ENCODE data around the gene KCNIP1. TPM values are rescaled to one million over a fixed set of nuclear protein-coding genes. Genes with fewer than 3 reads are reported as not detected.

Gene KCNIP1
- polyA plus RNA-seq, 3 donors: not detected

- H3K9ac ChIP-seq (ENCODE audit: insufficient read depth, low read length, poor library complexity, severe bottlenecking): no peak overlapping the region
- Mint-ChIP-seq H3K4me1 (peaks cover 20% of the 10 kb centered on the region), H3K27me3 (ENCODE audit: low read depth in 3 of 3) (peaks cover 9 to 23% (median 22%) of the 10 kb centered on the region in 3 donors), H3K36me3 (no peaks in the 10 kb centered on the region), H3K27ac (peak overlapping the region in 1 of 7 donors; percentile 84), H3K4me3 (no peak overlapping the region), H3K9me3 (no peaks in the 10 kb centered on the region)
- H3K4me3 ChIP-seq (replicated peaks in 1 of 3; ENCODE audit: low read depth in 2 of 3, low read length in 3 of 3): no peak overlapping the region
- no peak for DNase-seq
- peaks cover 0 to 6% of the 10 kb centered on the region in 2 donors for H3K27me3 ChIP-seq (ENCODE audit: control insufficient read depth in 2 of 2, insufficient read depth in 2 of 2, low read length in 2 of 2)
- no peak overlapping the region for H3K4me2 ChIP-seq (replicated peaks; ENCODE audit: extremely low read depth, low read length, poor library complexity, severe bottlenecking)
- no peaks in the 10 kb centered on the region for H3K79me2 ChIP-seq (ENCODE audit: insufficient read depth, low read length)
- peaks cover 12% of the 10 kb centered on the region in 2 donors for H3K4me1 ChIP-seq (ENCODE audit: control insufficient read depth in 1 of 2, insufficient read depth in 2 of 2, low read length in 2 of 2)
- intact Hi-C loops (cut with micrococcal nuclease): loop anchor here (2.0 to 10.0 kb wide), 3 partner anchors 195 to 405 kb away; no protein-coding TSS in a partner anchor
- no peak overlapping the region for H3K27ac ChIP-seq (ENCODE audit: low read depth in 1 of 2, low read length in 2 of 2)
- no peak overlapping the region for H2AFZ ChIP-seq (ENCODE audit: insufficient read depth, low read depth, low read length, poor library complexity, severe bottlenecking)
- no peaks in the 10 kb centered on the region for H4K20me1 ChIP-seq (ENCODE audit: insufficient read depth, low read length)
- no peak for TF ChIP-seq CTCF (IDR thresholded peaks at IDR 0.05)
- H3K36me3 ChIP-seq (replicated peaks in 1 of 2; ENCODE audit: control insufficient read depth in 1 of 2, insufficient read depth in 2 of 2, low read length in 2 of 2): no peaks in the 10 kb centered on the region
- 86% methylated on average over 1 of the region's 7 CpGs for WGBS (ENCODE audit: insufficient coverage)
- no peaks in the 10 kb centered on the region for H3K9me3 ChIP-seq (replicated peaks in 1 of 2; ENCODE audit: control insufficient read depth in 1 of 2, insufficient read depth in 1 of 2, low read length in 2 of 2)
Observed at GRCh38 chr5:170629566-170630175, 125.9 kb downstream of the KCNIP1 start.

GRCh38 chr5:170630226-170630625 lies 126.4 kb downstream of the KCNIP1 start:
- no peaks in the 10 kb centered on the region for H3K36me3 ChIP-seq (replicated peaks in 1 of 2; ENCODE audit: control insufficient read depth in 1 of 2, insufficient read depth in 2 of 2, low read length in 2 of 2)
- H3K9ac ChIP-seq (ENCODE audit: insufficient read depth, low read length, poor library complexity, severe bottlenecking): no peak overlapping the region
- no peak for DNase-seq
- TF ChIP-seq CTCF (IDR thresholded peaks at IDR 0.05): no peak
- H3K4me2 ChIP-seq (replicated peaks; ENCODE audit: extremely low read depth, low read length, poor library complexity, severe bottlenecking): no peak overlapping the region
- Mint-ChIP-seq H3K4me3 (no peak overlapping the region), H3K27me3 (ENCODE audit: low read depth in 3 of 3) (peaks cover 9 to 23% (median 22%) of the 10 kb centered on the region in 3 donors), H3K9me3 (no peaks in the 10 kb centered on the region), H3K27ac (peak overlapping the region in 3 of 7 donors; percentile 22 to 84 (median 43)), H3K4me1 (peaks cover 20% of the 10 kb centered on the region), H3K36me3 (no peaks in the 10 kb centered on the region)
- peaks cover 12% of the 10 kb centered on the region in 2 donors for H3K4me1 ChIP-seq (ENCODE audit: control insufficient read depth in 1 of 2, insufficient read depth in 2 of 2, low read length in 2 of 2)
- H3K9me3 ChIP-seq (replicated peaks in 1 of 2; ENCODE audit: control insufficient read depth in 1 of 2, insufficient read depth in 1 of 2, low read length in 2 of 2): no peaks in the 10 kb centered on the region
- intact Hi-C loops (cut with micrococcal nuclease): loop anchor here (2.0 to 10.0 kb wide), 3 partner anchors 195 to 405 kb away; no protein-coding TSS in a partner anchor
- H3K79me2 ChIP-seq (ENCODE audit: insufficient read depth, low read length): no peaks in the 10 kb centered on the region
- no peak overlapping the region for H3K27ac ChIP-seq (ENCODE audit: low read depth in 1 of 2, low read length in 2 of 2)
- H3K4me3 ChIP-seq (replicated peaks in 1 of 3; ENCODE audit: low read depth in 2 of 3, low read length in 3 of 3): no peak overlapping the region
- H4K20me1 ChIP-seq (ENCODE audit: insufficient read depth, low read length): no peaks in the 10 kb centered on the region
- H3K27me3 ChIP-seq (ENCODE audit: control insufficient read depth in 2 of 2, insufficient read depth in 2 of 2, low read length in 2 of 2): peaks cover 0 to 6% of the 10 kb centered on the region in 2 donors
- H2AFZ ChIP-seq (ENCODE audit: insufficient read depth, low read depth, low read length, poor library complexity, severe bottlenecking): no peak overlapping the region
- WGBS (ENCODE audit: insufficient coverage): 97% methylated on average over 6 of the region's 8 CpGs
